HG02870 (cell line): Measurements from ENCODE around the gene SIGLEC10.

Source experiments
- ATAC-seq: cut with Tn5 transposase; IDR thresholded peaks from one replicate; pipeline ENCODE4 v1.9.1; 2021; ENCODE audit warnings: mild to moderate bottlenecking, moderate library complexity; ENCODE audit not compliant: unreplicated experiment

The SIGLEC10 gene

DNA sequence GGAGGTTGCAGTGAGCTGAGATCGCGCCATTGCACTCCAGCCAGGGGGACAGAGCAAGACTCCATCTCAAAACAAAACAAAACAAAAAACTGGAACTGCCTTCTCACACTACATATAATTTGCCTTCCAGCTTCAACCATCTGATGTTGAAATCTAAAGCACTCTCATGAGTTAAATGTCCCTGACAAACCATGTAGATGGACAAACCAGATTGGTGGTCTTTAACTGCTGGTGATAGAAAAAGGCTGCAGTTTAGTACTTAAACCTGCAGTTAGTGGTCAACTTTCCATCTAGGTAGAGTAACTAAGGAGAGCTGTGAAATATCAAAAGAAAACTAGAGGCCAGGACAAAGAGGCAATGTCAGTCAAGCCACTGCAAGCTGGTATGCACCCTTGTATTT is 21.3 kb downstream of the SIGLEC10 start:
- no peak for ATAC-seq

DNA sequence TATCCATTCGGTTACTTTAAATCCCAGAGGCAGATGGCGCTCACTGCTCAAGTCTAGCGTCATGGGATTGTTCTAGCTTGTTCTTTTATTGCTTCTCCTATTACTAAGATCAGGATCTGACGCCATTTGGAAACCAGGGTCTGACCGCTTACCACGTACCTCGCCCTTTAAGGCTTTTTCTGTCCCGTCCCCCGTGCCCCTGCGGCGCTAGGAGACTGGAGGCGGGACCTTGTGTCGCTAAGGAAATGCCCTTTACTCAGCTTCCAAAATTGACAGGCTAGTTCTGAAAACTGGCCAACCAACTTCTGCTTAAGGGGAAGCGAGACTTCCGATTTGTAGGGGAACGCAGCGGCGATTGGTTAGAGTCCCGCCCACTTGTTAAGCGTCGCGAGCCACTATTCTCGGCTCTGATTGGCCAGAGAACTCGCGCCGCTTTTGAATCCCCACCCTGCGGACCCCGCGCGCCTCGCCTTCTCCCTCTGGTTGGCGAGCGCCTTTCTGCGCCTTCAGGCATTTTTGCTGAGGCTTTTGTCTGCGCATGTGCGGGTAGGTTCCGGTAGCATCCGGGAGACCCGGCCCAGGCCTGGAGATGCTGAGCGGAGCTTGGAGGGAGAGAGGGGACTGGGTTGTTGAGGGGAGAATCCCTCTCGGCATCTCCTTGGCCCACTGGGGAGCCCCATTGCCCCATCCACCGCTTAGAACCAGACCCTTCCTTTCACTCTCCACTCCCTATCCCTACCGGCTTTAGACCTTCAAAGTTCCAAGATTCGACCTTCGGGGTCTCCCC is 23.2 kb downstream of the SIGLEC10 start:
- ATAC-seq, result peak; percentile 85

DNA sequence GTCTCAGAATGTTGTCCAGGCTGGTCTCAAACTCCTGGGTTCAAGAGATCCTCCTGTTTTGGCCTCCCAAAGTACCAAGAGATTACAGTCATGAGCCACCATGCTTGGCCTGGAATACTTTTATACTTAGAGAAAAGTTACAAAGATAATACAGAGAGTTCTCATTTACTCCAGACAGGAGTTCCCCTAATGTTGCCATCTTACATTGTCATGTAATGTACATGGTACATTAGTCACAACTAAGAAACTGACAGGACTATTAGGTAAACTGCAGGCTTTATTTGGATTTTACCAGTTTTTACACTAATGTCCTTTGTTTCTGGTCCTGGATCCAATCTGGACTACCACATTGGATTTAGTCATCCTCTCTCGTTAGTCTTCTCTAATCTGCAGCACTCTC is 24.7 kb downstream of the SIGLEC10 start:
- no peak for ATAC-seq

DNA sequence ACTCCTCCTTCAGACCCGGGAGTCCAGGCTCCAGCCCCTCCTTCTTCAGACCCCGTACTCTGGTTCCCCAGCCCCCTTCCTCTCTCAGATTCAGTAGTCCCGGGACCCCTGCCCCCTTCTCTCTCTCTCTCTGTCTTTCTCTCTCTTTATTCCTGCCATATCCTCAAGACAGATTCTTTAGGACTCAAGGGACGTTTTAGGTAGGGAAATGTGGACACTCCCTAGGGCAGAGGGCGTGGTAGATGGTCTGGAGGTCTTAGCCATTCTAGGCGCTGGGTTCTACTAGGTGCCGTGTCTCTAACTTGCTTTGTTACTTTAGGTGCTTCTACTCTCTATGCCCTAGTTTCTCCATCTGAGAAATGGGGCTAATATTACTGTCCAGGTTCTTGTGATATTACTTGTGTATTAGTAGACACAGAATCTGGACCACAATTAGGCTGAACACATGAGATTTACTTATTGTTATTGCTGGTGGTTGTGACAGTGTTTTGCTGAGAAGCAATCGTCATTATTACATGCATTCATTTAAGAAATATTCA is 26.3 kb downstream of the SIGLEC10 start:
- no peak for ATAC-seq

DNA sequence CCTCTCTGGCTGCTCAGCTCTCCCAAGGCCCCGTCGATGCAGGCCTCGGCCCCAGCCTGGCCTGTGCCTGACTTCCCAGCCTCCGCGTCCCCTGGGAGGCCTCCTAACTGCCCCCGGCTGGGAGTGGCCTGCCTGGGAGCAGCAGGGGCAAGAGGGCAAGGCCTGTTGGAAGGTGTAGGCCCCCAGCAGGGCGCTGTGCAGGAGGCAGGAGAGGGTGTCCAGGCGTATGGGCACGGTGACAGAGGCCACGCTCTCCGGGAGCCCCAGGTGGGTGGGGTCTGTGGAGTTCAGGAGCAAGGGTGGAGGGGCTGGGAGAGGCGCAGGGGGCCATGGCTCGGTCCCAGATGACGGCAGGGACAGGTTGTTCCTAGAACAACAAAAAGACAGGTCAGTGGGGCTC is 28.3 kb downstream of the SIGLEC10 start:
- ATAC-seq, result no peak

DNA sequence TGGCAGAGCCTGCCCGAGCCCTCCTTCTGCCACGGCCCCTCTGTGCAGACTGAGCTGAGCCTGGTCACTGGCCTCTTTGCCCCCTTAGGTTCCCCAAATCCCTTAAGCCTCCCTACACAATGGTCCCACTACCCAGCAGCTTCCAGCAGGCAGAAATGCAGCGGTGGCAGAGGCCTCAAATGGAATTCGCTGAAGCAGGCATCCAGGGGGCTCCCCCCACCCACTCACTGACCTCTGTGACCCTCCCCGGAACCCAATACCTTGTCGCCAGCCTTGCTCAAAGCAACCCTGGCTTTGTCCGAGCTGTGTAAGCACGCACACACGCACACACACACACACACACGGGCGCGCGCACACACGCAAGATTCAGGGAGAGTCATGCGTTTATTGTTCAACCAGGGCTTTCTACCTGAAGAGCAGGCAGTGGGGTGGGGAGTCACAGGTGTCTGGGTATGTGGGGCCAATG is 29.5 kb downstream of the SIGLEC10 start, which contains the start of gene LIM2:
LIM2 (minus strand) TSS at position 51 of the 466 bp plus-strand sequence. CDS start 531 bp downstream, outside the sequence.
- no peak for ATAC-seq

DNA sequence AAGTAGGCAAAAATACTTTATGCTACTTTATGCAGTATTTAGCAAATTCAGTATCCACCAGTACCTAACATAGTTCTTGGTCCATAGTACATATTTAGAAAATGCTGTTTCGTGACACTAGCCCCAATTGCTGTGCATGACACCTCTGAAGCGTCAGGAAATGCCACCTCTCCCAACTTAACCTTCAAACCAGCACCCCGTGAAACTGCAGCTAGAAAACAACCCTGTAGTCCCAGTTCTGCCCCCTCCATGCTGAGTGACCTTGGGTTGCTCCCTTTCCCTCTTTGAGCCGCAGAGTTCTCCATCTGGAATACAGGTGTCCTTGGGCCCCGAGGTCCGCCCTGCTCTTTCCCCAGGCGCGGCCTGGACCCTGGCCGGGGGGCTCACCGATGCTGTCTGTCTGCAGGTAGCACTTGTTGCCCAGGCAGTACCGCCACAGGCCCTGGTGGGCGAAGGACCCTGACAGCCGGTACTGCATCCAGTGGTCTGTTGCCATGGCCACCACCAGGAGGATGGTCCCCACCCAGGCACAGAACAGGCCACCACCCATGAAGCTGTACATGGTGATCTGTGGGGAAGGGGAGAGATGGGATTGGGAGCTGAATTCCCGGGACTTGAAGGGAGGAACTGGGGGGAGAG is 30.4 kb downstream of the SIGLEC10 start:
- no peak for ATAC-seq

DNA sequence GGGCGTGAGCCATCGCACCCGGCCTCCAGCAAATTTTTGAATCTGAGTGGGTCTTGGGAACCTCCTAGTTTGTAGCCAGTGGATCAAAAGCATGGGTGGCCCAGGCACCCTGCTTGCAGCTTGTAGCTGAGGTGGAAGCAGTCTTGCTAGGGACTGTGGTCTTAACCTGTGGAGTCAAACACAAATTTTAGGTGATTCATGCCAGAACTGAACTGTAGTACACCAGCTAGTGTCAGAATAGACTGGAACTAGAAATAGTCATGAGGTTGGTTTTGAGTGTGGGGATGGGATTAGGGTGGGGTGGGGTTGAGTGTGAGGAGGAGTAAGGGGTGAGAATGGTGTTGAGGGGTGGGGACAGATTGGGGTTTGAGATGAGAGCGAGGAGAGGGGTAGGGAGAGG is 35.4 kb downstream of the SIGLEC10 start:
- ATAC-seq, result no peak

DNA sequence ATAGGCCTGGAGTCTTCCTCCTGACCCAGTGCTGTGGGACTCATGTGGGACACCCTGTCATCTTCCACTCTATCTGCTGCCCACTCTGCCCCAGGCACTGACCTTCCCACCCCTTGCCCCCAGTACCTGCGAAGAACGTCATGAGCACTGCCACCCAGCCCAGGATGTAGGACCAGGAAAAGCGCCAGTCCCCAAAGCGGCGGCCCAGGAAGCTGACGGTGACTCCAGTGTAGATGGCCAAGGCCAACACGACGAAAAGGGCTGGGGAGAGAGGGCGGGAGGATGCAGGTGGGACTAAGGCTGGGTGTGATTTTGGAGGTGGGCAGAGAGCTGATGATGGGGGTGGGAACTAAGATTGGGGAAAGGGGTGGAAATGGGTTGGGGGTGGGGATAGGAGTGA is 37.1 kb downstream of the SIGLEC10 start:
- no peak for ATAC-seq

DNA sequence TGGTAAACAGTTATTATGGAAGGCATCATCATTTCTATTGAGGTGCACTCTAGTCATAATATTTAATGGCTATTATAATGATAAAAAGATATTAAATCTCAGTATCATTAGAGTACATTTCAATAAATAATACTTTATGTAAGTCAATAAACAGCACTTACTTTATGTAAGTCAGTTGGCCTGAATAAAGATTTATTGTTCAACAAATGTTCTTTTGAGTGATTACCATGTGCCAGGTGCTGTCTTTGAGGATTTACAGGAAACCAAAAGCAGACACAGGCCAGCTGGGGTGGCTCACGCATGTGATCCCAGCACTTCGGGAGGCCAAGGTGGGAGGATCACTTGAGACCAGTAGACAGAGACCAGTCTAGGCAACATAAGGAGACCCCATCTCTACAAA is 40.0 kb downstream of the SIGLEC10 start:
- no peak for ATAC-seq

DNA sequence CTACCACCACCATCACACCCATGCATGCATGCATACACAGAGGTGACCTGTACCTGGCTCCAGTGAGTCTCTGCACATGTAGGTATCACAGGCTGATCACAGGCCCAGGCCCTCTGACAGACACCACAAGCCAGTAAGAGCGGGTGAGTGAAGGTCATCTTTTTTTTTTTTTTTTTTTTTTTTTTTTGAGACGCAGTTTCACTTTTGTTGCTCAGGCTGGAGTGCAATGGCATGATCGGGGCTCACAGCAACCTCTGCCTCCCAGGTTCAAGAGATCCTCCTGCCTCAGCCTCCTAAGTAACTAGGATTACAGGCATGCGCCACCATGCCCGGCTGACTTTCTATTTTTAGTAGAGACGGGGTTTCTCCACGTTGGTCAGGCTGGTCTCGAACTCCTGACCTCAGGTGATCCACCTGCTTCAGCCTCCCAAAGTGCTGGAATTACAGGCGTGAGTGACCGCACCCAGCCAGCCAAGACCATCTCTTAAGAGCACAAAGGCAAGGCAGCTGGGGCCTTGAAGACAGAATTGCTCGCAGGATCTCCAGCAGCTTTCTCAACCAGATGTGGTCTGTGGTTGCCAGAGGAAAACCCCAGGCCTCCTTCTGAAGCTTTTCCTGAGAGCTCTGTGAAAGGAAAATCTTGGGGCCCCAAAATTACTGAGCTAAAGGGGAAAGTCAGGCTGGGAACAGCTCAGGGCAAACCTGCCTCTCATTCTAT is 41.8 kb downstream of the SIGLEC10 start:
- no peak for ATAC-seq

DNA sequence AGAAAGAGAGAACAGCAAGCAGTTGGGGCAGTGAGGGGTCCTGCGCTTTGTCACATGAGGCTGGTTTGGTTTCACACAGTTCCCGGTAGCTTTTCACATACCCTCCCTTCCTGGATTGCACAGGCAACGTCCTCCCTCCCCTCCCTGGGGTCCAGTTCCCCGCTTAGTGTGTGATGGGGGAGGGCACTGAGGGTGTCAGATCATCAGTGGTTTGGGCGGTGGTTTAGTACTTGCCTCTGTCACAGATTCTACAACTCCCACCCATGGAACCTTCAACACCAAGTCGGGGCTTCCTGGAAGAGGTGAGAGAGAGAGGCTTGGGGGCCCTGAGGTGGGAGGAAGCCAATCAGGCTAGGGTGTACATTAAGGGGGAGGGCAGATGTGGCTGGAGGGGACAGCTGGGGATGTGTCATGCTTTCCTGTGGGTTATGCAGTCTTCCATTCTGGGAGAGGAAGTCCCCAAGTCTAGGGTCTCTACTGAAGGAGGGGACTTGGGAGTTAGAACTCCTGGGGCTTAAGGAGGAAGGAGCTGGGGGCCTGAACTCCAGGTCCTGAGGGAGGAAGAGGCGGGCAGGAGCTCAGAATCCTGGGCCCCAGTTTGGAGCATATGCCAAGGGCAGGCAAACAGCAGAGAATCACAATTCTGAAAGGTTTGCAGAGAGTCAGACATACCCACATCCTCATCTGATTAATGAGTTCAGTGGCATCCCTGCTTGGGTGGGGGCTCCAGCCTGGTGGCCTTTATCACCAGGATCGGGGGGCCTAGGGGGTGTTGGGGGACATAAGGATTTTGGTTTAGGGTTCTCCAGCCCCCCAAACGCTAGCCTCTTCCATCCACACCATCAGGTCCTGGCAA is 44.6 kb downstream of the SIGLEC10 start, which contains the start of gene NKG7:
NKG7 (minus strand) TSS at position 6 of the 856 bp plus-strand sequence. CDS start 119 bp downstream, outside the sequence.
- no peak for ATAC-seq

DNA sequence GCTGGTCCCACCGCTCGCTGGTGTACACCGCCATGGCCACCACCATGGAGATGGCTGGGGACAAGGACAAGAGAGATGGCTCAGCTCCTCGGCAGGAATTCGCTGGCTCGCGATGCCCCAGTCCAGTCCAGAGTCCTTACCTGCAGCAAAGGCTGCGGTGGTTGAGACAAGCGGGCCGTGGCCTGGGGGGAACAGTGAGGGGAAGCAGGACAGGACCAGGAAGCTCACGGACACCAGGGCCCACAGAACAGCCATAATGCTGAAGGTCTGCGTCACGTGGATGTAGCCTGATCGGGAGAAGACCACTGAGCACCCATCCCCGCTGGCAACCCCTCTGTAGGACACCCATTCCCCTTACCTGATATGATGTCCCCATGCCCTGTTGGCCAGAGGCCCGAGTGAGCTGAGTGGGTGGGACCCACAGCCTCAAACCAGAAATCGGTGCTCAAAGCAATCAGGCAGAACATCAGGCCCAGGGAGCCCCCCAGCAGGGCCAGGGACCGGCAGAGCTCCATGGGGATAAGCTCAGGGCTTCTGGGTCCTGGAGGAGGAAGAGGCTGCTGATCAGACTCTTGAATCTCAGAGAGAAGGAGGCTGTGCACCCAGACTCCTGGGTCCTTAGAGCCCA is 45.3 kb downstream of the SIGLEC10 start:
- no peak for ATAC-seq

DNA sequence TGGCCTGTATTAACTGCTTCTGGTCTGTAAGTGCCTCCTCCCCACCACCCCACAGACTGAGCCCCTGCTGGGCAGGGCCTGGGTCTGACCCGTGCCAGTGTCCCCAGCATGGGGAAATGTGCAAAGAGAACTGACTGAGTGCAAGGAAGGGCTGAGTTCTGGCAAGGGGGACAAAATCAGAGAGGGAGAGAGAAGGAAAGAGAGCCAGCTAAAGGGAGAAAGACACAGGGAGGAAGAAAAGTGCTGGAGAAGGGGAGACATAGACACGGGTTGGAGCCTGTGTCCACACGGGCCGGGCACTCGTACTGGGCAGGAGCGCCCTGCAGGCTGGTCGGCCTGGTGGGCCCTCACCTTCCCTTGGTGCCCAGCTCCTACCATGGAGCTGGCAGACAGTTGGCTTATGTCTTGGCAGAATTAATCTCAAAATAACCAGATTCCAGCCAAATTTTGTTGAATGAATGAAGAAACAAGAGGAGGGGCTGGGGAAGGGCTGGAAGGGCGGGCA is 46.2 kb downstream of the SIGLEC10 start:
- no peak for ATAC-seq

DNA sequence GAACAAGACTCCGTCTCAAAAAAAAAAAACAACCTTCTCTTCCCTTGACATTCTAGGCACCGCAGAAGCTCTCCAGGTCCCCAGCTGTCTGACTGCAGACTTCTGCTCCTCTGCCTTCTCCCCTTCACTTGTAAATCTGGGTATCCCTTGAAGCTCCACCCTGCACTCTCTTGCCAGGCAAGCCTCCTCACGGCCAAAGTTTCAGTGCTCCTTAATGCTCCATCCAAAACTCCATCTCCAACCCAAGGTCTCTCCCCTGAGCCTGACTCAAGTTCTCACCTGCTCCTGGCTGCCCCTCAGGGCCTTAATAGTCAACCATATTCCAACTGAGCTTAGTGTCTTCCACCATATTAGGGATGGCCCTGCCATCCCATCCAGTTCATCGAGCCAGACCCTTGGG is 47.2 kb downstream of the SIGLEC10 start:
- no peak for ATAC-seq

DNA sequence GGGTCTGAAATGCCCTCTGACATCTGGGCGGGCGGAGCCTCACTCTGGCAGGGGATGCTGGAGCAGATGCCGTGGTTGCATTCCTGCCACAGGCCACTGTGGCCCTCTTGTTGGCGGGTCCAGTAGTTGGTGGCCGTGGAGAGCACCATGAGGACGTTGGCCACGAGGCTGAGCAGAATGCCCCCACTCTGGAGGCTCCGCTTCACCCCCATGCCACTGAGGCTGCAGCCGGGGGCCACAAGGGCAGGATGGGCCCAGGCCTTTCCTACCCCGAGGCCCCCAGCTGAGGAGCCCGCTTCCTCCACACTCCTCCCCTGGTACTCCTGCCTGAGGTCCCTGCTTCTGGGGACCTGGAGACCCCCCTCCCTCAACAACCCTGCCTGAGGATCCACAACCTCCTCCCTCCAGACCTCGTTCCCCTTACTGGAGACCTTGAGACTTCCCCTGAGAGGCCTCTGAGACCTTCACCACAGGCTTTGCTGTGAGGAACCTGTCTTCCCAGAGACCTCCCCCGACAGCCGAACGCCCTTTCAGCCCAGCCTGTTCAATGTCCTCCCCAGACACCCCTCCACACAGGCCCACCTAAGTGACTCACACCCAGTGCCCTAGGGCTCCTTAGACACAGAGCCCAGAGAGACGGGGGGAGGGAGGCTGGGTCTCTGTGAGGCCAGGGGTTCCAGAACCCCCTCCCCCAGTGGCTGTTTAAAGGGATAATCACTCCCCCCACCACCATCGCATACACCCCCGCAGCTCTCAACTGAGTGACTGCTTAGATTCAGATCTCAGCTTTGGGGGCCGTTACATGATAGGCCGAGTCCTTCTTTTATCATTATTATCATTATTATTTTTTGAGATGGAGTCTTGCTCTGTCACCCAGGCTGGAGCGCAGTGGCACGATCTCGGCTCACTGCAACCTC is 48.8 kb downstream of the SIGLEC10 start, which contains the start of gene CLDND2:
CLDND2 (minus strand) TSS at position 638 of the 917 bp plus-strand sequence; CDS start at position 212, 426 bp downstream.
- no peak for ATAC-seq

DNA sequence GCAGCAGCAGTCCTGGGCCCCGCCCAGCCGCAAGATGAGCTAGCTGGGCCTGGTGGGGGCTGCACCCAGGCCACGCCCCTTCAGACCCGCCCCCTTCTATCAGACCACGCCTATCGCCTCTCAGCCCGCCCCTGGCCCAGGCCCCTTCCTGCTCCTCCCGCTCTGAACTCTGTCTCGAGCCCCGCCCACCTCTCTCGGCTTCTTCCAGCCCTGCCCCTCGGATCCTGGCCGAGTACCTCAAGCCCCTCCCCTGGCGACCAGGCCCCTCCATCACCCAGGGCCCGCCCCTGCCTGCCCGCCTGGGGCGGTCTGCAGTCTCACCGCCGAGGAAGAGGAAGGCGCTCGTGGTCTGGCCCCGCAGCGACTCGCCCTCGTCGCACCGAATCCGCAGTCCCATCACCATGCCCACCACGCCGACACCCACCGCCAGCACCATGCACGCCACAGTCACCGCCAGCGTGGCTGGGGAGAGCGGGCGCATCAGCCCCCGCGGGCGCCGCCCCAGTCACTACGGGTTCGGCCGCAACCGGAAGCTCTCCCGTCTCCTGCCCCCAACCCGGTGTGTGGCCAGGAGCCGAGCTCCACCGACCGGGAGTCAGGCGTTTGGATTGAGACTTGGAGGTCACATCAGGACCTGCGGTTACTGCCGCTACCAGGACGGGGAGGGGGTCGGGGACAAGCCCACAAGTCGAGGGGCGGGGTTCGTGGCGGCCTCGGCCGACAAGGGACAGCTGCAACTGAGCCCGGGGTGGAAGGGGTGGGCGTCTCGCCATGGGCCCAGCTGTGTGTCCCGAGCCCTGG is 49.7 kb downstream of the SIGLEC10 start:
- peak; percentile 80 for ATAC-seq

DNA sequence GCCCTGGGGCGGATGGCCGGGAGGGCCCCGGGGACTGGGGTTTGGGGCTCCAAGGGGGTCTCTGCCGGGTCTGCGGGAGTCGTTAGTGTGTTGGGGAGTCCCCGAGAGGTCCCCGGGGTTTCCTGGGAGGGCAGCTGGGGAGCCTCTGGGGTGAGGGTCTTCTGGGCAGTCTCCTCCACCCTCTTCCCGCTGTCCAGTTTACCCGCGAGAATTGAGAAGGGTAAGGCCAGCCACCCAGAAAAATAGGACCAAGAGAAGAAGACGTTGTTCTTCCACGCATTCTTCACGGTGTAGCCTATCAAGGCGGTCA is 50.2 kb downstream of the SIGLEC10 start:
- no peak for ATAC-seq
